Activated naive CD4-positive, alpha-beta T cell treated with Interleukin-2 at 50 U/mL for 16 hours (primary cell): ENCODE results near the gene KCNQ2.

Experiments used
- DNase-seq: peaks from one replicate; pipeline ENCODE4 v3.0.0-alpha.2; 2020

KCNQ2 gene

DNA sequence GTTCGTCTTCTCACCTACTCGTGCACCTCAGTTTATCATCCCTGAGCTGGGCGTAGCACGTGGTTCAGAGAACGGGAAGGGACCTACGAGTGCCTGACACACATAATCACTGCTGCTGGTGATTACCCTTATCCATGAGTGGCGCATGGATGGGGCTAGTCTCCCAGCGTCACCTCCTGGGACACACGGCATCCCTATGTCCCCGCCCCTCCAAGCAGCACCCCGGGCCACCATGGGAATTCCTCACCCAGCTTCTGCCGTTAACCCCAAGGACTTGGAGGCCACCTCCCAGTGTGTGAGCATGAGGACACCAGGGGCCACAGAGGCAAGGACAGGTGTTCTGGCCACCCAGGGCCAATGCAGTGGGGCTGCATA, 121.1 kb downstream of the KCNQ2 start:
- DNase-seq, result no peak

GRCh38 chr20:63350597-63351325, 121.7 kb downstream of the KCNQ2 start:
- DNase-seq, result no peak
